Breast epithelium (tissue), 3 donors: ENCODE data around the gene MCF2L2.

Source experiments
- POLR2A ChIP-seq: fragments of 450-650 bp; IDR thresholded peaks from one replicate; pipeline ENCODE4 v1.6.1; 2016; ENCODE audit warnings: antibody characterized with exemption, mild to moderate bottlenecking, moderate library complexity
- TF ChIP-seq, protein P1 (sequence below), 3 donors: fragments of 450-650 bp; IDR thresholded peaks; one replicate each; pipeline ENCODE4 v1.5.1; 2016 to 2017; ENCODE audit warnings: antibody characterized with exemption in 3 of 3, mild to moderate bottlenecking in 3 of 3, moderate library complexity in 3 of 3

GRCh38 chr3:183208260-183208659, 220.2 kb downstream of the MCF2L2 start:
- TF ChIP-seq, protein P1, sequence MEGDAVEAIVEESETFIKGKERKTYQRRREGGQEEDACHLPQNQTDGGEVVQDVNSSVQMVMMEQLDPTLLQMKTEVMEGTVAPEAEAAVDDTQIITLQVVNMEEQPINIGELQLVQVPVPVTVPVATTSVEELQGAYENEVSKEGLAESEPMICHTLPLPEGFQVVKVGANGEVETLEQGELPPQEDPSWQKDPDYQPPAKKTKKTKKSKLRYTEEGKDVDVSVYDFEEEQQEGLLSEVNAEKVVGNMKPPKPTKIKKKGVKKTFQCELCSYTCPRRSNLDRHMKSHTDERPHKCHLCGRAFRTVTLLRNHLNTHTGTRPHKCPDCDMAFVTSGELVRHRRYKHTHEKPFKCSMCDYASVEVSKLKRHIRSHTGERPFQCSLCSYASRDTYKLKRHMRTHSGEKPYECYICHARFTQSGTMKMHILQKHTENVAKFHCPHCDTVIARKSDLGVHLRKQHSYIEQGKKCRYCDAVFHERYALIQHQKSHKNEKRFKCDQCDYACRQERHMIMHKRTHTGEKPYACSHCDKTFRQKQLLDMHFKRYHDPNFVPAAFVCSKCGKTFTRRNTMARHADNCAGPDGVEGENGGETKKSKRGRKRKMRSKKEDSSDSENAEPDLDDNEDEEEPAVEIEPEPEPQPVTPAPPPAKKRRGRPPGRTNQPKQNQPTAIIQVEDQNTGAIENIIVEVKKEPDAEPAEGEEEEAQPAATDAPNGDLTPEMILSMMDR (IDR thresholded peaks at IDR 0.05) = no peak
- TF ChIP-seq POLR2A = no peak
